Measurements from ENCODE around the gene PPDPF. TPM values are rescaled to one million over a fixed set of nuclear protein-coding genes. Genes with fewer than 3 reads are reported as not detected.
A peak's percentile ranks its signal among the peaks of the same experiment; 100 is the strongest.
"Not testable (repeated sequence)": the region's sequence is repeated elsewhere in the genome, so short reads cannot be mapped to it uniquely, and the experiment has no call there.

PPDPF gene
- 254 TPM for polyA plus RNA-seq (ENCODE audit: insufficient read length)

DNA sequence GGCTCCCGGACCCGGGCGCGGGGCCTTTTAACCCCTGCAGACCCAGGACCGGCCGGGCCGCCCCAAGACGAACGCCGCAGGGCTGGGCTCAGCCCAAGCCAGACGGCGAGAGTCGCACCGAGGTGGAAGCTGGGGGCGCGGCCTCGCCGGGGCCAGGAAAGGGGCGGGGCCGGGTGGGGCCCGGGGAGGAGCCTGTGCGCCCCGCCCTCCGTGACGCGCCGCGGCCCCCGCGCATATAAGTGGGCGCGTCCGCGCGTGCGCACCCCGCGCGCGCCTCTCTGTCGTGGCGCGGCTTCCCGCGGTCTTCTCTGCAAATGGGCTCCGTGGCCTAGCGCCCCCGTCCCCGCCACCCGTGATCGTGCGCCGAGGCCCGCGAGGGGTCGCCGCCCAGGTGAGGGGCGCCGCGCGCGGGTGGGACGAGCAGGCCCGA, at the start of gene PPDPF:
Gene PPDPF, plus strand, starts transcription at position 262 of the 430 bp plus-strand sequence. CDS start 544 bp downstream, outside the sequence.
- DNase-seq (ENCODE audit: low read depth): peak; percentile 31

GRCh38 chr20:63471002-63471716, 49.4 kb upstream of the PPDPF start:
- DNase-seq (ENCODE audit: low read depth): no peak

GRCh38 chr20:63471717-63471980, 48.9 kb upstream of the PPDPF start:
- no peak for DNase-seq (ENCODE audit: low read depth)

- no peak for DNase-seq (ENCODE audit: low read depth)
Measured at GRCh38 chr20:63471981-63472831, 48.4 kb upstream of the PPDPF start, which contains the start of gene KCNQ2. Gene KCNQ2 (minus strand): TSS chr20:63472655. CDS start chr20:63472463, 192 bp downstream.

DNA sequence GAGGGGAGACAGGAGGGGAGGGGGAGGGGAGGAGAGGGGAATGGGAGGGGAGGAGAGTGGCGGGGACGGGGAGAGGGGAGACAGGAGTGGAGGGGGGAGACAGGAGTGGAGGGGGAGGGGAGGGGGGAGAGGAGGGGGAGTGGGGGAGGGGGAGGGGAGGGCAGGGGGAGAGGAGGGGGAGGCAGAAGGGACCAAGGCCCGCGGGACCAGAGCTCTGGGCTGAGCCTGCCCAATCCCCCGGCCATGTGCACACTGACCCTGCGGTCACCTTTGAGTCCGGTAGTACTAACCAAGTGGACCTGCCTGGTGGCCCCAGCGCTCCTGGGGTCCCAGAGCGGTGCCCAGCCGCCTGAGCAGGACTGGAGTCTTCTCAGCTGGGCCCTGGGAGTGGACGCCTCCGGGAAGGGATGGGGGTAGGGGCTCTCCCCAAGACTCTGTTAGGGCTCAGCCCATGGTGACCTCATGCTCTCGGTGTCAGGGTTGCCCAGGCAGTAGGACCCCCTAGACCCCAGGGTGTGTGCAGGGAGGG, 47.6 kb upstream of the PPDPF start:
- no peak for DNase-seq (ENCODE audit: low read depth)

DNA sequence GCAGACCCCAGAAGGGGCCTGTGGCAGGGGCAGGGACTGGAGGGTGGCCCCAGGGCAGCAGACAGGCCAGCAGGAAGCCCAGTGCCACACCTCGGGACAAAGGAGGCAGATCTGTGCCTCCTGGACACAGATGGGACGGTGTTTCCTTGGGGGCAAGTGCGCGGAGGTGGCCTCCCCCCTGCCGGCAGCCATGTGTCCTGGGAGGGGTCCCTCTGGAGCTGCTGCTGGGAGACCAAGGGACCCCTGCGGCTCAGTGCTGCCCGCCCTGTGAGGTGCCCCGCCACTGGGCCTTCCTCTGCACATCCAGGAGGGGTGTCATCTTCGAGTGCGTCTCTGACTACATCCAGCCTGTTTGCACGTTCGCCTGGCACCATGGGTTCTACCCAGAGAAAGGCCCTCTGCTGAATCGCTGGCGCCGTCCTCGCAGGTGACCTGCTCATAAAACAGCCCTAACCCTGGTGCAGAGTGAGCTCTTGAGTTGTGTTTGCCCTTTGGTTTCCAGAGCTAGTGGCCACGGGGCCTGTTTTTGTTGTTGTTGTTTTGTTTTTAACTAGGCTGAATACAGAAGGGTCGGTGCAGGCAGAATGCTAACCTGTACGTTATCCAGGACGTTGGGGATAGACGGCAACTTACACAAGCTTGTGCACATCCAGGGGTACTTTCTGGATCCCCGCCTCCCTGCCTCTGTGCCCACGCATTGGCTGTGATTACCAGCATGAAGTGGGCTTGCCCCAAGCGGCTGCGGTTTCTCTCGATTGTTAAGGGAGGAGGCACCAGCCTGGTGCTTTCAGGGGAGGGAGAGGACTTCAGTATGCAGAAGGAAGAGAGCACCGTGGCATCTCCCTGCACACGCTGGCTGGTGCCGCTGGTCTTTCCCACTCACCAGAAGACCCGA, 46.8 kb upstream of the PPDPF start:
- no peak for DNase-seq (ENCODE audit: low read depth)

DNA sequence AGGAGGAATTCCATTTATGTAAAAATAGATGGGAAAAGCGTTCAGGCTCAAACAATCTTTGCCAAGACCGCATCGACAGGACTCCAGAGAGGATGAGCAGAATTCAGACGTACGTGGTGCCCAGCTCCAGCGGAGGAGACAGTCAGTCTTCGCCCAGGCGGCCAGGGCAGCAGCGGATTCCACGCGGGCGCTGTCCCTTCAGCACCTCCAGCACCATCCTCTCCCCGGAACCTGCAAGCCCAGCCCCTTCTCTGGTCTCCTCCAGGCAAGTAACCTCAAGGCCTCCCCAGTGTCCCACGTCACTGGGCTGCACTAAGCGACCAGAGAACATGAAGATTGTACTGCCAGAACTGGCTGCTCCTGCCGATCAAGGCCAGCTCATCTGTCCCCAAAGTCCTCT, 45.4 kb upstream of the PPDPF start:
- no peak for DNase-seq (ENCODE audit: low read depth)

- DNase-seq (ENCODE audit: low read depth): no peak
Measured at GRCh38 chr20:63477061-63477616, 43.4 kb upstream of the PPDPF start.

DNA sequence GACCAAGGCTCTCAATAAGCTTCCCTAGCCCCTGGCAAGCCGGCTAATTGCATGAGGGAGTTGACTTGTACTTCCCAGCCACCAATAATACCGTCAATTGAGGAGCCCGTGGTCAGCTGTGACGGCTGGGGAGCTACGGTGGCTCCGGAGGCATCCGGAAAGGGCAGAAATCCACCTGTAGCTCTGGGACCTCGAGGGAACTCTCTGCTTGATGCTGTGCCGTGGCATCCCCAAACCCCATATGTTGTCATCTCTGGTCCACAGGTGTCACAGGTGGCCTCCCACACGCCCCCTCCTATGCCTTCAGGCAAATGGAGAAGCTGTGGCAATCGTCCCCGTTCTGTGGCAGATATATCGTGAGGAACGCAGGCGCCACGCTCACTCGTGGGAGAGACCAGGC, 42.6 kb upstream of the PPDPF start:
- DNase-seq (ENCODE audit: low read depth): no peak

GRCh38 chr20:63478346-63479302, 41.9 kb upstream of the PPDPF start:
- DNase-seq (ENCODE audit: low read depth): no peak

- DNase-seq (ENCODE audit: low read depth): not testable (repeated sequence)
Measured at GRCh38 chr20:63479695-63480419, 40.7 kb upstream of the PPDPF start.

DNA sequence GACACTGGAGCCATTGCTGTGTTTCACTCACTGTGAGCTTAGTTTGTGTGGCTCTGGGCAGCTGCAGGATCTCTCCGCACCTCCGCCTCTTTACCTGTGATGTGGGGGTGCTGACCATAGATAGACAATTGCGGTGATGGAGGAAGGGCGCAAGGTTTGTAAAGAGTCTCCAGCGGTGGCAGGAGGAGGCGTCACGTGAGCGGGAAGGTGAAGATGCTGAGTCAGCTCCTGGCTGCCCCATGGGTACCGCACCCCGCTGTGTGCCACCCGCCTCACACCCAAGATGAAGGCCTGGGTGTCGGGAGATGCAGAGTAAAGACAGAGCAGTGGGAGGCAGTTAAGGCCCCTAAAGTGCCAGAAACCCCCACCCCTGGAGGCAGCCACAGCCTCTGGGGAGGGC, 39.1 kb upstream of the PPDPF start:
- no peak for DNase-seq (ENCODE audit: low read depth)

DNA sequence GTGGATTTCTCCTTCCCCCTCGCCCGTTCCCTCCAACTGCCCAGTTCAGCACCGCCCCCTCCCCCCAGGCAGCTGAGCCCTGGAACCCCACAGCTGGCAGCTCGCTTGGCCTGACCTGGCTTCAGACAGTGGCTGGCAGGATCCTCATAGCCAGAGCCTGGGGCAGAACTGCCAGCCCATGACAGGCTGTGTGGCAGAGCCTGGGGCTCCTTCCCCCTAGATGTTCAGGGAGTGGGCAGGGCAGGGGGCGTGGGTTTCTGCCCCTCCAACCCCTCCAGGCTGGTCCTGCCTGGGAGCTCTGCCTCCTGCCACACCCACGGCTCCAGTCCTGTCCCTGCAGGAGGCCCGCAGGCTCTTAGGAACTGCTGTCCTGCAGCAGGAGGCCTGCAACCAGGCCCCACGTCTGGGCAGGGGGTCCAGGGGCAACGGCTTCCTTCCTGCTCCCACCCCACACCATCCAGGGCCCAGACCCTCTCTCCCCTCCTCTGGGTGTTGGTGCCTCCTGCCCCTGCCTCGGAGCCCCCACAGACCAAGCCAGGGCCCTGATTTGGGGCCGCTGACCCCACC, 38.5 kb upstream of the PPDPF start:
- DNase-seq (ENCODE audit: low read depth): no peak

GRCh38 chr20:63483834-63484233, 36.7 kb upstream of the PPDPF start:
- DNase-seq (ENCODE audit: low read depth): no peak

GRCh38 chr20:63484236-63484635, 36.3 kb upstream of the PPDPF start:
- DNase-seq (ENCODE audit: low read depth): no peak

DNA sequence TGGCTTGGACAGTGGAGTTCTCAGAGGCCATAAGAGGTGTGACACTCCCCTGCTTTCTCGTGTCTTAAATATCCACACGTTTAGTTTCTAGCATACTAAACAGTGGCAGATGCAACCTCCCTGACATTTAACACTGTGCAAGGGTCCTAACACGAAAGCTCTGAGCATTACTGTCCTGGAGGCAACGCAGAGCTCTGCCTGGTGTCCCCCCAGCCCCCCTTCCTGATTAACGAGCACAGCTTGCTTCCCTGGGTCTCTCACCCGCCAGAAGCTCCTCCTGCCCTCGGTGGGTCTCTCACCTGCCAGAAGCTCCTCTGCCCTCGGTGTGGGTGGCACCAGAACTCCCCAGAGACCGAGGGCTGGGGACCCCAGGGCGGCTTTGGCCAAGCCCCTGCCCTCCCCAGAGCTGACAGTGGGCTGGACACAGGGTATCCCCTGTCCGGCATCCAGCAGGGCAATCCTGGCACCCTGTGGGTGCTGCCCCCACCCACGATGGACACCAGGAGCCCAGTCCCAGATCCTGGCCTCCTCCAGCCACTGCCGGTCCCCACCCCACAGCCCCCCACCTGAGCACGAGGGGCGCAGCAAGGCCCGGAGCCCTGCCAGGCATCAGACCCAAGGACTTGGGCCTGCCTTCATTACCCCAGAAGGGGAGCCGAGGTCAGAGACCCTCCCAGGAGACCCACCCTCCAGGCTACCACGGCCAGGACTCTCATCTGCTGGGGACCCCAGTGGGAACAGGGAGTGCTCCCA, 35.7 kb upstream of the PPDPF start:
- no peak for DNase-seq (ENCODE audit: low read depth)

DNA sequence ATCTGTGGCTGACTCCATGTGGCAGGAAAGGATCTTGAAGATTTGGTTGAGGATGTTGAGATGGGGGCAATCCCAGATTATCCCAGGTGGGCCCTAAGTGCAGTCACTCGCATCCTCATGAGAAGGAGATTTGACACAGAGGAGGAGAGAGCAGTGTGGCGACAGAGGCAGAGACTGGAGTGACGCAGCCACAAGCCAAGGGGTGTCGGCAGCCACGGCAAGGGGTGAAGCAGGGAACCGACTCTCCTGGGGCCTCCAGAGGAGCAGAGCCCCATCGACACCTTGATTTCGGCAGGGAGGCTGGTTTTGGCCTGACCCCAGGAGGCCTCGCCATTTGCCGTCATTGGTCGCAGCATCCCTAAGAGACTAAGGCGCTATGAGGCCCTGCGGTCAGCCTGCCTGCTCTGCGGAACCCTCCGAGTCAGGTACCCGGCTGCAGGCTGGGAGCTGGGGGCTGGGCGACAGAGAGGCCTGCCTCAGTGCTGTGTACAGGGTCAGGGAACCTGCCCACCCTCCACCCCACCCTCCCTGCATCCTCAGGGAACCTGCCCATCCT, 34.2 kb upstream of the PPDPF start:
- no peak for DNase-seq (ENCODE audit: low read depth)

- no peak for DNase-seq (ENCODE audit: low read depth)
Measured at GRCh38 chr20:63487116-63487764, 33.3 kb upstream of the PPDPF start.
